ENCODE measurements around the gene THAP4.
"Not testable (repeated sequence)": the region's sequence is repeated elsewhere in the genome, so short reads cannot be mapped to it uniquely, and the experiment has no call there.

The THAP4 gene

DNA sequence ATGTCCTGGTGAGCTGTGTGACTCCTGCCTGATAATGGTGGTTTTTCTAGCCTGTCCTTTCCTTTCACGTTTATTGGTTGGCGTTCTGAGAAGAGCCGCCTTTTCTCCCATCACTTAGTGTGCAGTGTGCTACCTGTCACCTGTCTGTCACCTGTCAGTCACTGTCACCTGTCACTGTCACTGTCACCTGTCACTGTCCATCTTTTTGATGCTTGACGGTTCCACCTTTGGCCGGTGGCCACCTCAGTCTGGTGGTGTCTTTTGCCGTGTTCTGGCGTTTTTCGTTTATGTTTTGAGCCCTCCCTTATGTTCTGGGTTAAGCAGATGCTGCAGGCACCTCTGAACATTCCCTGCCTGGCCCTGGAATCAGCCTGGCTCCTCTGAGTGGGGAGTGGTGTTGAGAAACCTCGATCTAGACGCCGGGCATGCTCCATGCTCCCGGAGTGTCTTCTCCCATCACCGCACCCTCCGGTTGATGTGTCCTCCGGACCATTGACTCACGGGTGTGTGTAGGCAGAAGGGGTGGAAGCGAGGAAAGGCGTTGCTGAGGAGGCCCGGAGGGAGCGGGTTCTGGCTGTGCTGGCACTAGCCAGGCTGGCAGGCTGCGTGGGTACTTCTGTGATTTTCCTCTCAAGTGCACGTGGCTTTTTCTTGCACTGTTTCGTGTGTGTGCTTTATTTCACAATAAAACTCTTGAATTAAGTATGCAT lies 28.9 kb upstream of the THAP4 start:
- DNase-seq, result no peak

DNA sequence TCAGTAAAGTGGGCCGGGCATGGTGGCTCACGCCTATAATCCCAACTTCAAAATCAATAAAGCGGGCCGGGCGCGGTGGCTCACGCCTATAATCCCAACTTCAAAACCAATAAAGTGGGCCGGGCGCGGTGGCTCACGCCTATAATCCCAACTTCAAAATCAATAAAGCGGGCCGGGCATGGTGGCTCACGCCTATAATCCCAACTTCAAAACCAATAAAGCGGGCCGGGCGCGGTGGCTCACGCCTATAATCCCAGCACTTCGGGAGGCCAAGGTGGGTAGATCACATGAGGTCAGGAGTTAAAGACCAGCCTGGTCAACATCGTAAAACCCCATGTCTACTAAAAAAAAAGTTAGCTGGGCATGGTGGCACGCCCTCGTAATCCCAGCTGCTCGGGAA lies 25.8 kb upstream of the THAP4 start:
- not testable (repeated sequence) for DNase-seq

DNA sequence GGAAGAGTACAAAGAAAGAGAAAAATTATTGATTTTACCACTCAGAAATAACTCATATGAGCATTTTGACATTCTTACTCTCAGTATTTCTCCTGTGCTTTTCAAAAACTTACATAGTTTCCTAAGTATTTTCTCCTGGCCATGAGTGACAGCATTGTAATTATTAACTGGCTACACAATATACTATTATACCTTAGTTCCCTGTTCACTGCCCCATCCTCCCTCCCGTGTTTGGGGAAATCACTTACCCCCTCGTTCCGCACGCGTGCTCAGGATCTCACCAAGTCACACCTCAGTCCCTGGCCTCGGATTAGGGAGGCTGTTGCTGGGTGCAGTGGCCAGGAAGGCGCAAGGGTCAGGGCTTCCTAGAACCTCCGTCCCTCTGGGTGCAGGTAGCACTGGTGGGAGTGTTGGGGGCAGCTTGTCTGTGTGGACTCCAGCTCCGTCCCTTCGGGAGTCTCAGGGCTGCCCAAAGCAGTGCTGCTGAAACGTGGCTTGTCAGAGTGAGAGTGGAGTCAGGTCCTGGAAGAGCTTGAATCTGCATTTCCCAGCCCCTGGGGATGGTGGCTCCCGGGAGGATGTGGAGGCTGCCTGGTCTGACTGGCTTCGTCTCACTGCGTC lies 23.7 kb upstream of the THAP4 start:
- DNase-seq, result no peak

DNA sequence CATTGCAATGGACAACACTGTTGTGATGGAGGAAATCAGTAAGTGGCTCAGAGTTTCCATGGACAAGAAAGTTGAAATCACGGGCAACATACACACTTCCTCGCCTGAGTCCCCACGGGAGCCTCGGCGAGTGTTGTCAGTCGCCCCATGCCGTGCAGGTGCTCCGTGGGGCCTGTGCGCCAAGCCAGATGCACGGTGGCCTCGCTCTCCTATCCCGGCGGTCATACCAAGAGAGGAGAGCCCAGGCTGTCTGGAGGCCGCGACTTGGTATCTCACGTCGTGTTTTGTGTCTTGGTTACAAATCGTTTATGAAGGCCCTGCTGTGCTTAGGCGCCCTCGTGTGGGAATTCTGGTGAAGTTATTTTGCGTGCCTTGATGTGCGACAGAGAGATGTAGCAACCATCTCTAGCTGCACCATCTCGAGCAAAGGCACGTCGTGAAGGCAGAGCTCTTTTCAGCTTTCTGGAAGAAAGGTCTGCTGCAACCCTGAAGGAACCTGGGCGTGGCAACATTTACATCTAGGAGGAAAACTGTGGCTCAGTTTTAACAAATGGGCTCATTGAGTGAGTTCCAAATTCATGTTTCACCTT lies 22.3 kb upstream of the THAP4 start:
- peak; percentile 37 for DNase-seq

DNA sequence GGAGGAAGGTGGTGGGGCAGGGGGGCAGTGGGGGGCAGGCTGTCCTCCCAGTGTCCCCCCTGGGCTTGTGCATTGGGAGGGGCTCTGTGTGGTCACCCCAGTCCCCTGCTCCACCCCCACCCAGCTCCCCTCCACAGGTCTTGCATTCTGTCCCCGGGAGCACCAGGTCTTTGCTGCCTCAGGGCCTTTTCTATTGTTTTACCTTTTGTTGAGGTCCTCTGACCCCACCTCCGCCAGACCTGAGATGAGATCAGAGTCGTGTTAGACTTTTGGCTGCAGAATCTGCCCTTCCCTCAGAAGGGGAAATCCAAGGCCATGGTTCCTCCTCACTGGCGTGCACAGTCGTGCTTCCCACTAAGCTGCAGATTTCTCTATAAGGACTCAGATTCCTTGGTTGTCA lies 21.3 kb upstream of the THAP4 start:
- no peak for DNase-seq

DNA sequence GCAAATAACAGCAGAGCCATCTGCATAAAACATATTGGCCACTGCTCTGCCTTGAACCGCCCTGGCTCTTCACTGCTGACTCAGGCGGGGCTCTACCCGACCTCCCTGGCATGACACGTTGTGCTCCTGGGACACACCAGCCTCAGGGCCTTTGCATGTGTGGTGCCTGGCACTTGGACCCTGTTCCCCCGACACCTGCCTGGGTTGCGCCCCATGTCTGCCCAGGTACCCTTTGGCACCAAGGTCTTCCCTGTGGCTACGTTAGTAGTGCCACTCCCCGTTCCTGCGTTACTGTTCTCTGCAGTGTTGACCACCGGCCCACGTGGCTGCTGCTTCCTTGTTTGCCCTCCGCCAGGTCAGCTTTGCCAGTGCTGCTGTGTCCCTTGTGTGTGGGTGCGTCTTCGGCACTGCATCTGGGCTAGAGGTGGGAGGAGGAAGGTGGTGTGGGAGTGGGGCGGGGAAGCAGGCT lies 20.9 kb upstream of the THAP4 start:
- DNase-seq, result no peak

DNA sequence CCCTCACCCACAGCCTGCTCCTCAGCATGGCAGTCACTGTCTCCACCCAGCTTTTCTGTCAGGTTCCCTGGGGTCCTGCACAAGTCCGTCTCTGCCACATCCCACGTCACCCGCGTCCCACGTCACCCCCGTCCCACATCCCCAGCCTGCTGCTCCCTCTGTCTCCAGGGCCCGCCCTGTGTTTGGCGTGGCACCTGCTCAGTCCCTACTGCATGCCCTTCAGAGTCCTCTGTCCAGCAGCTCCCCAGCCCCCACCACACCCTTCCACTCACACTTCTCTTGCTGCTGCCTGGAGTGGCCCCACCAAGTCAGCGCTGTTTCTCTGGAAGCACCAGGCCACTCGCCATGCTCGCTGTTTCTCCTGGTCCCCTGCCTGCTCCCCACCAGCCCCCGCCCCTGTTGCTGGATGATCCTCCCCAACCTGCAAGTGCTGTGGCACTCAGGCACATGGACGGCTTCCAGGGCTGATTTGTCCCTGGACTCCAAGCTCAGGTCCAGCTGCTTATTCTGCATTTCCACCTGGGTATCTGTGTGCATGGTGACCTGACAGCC lies 19.3 kb upstream of the THAP4 start:
- no peak for DNase-seq

DNA sequence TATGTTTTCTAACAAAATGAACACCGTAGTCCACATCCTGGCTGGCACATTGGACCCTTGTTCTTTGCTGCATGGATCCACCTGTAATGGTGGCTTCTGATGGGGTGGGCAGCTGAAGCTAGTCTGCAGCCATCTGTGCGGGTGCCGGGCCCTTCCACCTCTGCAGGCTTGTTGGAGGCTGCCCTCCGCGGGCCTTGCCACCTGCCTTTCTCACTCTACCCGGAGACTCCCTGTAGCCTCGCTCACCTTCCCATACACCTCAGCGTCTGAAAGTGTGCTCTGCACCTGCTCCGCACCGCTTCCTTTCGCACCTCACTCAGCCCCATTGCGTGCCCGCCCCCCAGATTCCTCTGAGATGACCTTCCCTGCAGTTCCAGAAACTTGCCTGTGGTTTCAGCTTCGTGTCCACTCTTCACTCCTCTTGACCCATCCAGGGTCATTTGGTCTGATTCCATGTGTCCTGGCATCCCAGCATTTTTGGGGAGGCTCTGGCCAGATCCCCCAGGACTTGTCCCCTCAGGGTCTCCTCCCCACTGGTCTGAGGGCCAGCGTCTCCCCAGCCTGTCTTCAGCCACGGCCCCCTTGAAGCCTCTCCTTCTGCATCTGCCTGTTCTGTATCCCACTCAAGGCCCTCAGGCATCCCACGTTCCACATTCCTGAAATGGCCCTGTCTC lies 18.7 kb upstream of the THAP4 start:
- no peak for DNase-seq

DNA sequence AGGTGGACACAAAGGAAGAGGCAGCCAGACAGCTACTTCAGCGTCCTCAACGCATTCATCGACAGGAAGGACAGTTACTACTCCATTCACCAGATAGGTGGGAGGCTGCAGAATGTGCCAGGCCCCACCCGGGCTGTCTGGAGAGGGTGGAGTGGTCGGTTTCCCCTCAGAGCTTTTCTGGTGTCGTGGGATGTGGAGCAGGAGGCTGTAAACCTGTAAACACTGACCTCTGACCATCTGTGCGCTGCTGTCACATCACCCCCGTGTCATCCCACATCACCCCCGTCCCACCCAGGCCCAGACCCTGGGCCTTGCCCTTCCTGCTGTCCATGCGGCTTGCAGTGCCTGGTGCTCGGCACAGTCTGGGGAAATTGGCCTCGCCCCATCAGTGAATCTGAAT lies 17.6 kb upstream of the THAP4 start:
- DNase-seq, result no peak

DNA sequence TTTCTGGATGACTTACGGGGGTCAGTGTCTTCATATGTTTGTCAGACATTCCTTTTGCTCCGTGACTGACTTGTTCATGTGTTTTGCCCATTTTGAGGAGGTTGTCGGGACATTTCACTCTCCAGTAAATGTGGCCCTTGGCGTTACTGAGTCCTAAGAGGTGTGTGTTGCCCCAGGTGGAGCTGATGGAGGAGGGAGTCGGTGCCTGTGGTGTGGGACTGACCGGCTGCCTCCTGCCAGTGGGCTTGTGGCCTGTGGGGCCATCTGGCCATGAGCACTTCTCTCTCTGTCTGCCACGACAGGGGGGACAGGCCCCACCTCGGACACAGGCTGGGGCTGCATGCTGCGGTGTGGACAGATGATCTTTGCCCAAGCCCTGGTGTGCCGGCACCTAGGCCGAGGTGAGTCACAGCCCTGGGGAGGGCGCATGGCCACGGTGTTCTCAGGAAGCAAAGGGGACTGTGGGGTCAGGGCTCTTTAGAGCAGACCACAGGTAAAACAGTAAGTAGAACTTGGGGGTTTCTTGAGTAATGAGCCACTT lies 16.3 kb upstream of the THAP4 start:
- no peak for DNase-seq

DNA sequence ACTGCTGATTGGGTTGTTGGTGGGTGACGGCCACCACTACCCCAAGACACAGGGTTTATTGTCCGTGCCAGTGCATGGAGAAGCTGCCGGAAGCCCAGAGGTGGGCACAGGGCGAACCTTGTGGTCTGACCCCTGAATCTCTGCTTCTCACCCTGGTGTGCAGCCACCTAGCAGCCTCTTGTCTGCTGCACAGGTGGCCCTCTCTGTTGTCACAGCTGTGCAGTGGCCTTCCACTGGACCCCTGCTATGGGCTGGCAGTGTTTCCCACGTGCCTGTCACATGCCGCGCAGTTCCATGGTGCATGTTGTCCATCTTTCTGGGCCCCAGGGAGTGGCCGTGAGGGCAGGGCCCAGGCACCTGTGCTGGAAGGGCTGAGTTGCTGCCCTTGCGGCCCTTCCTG lies 15.8 kb upstream of the THAP4 start:
- DNase-seq, result no peak

DNA sequence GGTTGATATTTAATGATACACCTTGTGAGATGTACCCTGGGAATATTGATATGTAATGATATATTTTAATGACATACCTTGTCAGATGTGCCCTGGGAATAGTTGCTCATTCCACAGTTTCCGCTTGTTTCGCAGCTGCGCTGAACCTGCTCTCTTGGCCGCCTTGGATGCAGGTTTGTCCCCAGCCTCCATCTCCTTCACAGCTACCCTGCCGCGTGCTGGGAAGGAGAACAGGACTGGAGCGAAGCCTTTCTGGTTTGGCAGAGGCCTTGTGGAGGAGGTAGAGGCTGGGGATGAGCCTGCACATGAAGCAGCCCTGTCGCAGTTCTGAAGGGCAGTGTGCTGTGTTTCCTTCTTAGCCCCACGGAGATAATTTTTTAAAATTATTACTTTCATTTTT lies 15.2 kb upstream of the THAP4 start:
- DNase-seq, result no peak

DNA sequence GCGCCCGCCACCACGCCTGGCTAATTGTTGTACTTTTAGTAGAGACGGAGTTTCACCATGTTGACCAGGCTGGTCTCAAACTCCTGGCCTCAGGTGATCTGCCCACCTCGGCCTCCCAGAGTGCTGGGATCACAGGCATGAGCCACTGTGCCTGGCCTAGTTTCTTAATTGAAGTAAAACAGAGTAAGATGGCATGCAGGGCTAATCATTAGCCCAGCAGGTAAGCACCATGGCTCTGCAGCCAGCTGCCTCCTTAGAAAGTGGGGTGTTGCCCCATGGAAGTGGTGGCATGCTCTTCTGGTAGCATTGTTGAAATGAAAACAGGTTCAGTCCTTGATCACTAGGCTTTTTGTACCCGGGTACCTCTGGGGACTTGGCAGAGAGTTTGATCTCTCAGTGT lies 13.0 kb upstream of the THAP4 start:
- no peak for DNase-seq

DNA sequence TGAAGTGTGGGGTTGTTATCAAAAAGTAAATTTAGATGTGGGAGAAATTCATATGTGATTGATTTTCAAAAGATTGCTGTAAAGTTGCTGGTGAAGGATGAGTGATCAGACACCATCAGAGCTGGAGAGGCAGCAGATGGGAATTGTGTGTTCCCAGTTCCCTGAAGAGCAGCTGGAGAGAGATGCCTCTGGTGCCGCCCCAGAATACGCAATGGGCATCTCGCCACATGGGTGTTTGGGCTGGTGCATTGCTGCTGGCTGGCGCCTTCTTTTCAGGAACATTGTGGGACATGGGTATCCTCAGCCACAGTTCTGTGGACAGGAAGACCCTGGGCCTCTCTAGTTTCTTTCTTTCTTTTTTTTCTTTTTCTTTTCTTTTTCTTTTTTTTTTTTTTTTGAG lies 12.4 kb upstream of the THAP4 start:
- DNase-seq, result no peak

DNA sequence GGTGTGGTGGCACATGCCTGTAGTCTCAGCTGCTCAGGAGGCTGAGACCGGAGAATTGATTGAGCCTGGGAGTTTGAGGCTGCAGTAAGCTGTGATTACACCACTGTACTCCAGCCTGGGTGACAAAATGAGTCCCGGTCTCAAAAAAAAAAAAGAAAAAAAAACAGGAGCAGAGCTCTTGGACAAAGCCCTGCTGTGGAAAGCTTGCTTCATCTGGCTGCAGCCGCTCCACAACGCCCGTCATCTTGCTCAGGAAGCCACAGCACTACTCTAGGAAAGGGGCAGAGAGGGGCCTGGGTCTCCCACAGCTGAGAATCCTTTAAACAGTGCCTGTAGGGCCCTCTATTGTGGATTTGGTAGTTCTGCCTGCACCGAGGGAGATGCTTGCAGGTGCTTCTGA lies 11.5 kb upstream of the THAP4 start:
- no peak for DNase-seq

DNA sequence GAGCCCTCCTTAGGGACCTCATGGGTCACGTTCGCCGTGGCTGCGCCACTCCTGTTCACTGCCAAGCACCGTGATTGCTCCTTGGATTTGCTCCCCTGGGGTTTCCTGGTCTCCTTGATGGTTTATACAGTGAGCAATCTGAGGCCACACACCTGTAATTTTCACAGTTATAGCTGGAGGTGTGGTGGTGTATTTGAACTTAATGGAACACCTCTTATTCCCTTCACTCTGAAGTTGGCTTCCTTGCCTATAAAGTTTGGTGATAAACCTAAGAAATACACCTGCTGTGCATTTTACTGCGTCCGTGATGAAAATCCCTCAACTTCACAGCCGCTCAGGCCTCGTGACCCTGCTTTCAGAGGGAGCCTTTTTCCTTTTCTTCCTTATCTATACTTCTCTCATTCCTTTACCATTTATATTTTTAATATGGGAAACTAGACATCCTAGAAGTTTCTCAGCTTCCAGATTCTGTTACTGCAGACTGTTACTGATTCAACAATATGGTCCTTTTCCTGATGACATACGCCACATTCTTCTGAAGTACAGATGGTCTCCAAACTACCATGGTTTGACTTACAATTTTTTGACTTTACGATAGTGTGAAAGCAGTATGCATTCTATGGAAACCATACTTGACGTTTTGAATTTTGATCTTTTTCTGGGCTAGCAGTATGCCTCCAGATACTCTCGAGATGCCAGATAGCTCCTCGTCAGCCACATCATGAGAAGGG lies 9.1 kb upstream of the THAP4 start:
- DNase-seq, result no peak

DNA sequence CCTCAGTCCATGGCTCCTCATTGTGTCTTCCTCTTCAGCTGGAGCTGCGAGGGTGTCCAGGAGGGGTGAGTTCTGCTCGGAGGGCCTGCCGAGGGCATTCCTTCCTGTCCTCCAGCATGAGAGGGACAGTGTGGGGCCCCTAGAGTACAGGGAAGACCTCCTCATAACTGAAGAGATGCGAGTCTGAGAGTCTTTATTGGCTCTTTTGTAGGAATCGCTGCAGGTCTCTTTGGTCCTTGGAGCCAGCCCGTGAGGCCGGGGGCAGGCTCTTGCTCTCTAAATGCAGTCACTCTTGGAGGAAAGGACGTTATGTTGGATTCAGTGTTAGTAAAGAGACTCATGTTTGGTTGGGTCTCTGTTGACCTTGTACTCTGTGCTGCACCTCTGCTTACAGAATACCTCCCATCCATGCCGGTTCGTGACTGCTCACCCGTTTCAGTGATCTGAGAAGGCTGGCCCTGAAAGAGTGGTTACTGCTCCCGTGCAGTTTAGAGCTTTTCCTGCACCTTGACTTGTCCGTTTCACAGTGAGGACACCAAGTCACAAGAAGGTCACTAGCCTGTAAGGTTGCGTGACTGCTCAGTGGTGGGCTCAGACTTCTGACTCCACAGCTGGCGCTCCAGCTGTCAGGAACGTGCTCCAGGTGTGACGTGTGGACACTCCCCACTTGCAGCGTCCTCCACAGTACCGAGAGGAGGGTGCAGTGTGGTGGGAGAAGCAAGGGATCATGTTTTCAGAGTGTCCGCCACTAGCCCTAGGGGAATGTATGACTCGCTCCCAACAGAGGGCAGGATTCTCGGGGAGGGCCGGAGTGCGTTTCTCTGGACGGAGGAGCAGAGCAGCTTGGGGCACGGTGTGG lies 8.3 kb upstream of the THAP4 start:
- no peak for DNase-seq

DNA sequence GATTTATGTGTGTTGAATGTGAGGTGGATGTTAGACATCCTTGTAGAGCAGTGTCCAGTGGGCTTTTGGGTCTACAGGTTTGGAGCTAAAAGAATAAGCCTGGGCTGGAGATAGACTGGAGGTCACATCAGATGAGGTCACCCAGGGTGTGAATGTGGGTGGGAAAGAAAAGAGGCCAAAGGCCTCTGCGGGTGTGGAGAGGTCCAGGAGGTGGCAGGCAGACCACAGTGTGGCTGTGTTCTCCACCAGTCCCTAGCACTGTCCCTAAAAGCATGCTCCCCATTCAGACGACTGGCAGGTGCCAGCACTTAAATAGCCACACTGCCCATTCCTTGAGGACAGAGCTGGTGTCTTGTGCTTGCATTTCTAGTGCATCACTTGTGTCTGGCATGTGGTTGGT lies 4.7 kb upstream of the THAP4 start:
- DNase-seq, result no peak

DNA sequence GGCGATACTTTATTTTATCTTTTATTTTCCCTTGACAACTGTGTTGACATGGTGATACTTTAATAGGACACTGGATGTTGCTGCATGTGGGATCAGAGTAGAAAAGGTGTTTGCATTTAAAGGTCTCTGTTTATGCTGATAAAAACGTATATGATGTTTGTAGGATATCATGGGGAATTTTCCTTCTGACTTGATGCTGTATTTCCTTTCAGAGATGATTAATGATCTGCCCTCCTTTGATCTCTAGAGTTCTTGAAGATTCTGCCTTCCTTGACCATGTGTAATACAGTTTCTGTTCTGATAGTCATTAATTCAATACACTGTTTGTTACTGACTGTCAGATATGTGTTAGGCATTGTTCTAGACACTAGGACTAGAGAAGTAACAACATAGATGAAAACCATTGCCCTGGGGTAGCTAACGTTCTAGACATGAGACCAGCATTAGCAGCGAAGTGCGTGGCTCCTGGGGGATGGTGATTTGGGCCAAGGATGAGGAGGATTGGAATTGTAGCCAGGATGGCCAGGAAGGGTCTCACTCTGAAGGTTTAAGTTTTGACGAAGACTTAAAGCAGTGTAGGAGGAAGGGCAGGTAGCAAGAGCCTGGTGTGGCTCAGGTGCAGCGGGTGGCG lies 3.3 kb upstream of the THAP4 start:
- DNase-seq, result no peak

DNA sequence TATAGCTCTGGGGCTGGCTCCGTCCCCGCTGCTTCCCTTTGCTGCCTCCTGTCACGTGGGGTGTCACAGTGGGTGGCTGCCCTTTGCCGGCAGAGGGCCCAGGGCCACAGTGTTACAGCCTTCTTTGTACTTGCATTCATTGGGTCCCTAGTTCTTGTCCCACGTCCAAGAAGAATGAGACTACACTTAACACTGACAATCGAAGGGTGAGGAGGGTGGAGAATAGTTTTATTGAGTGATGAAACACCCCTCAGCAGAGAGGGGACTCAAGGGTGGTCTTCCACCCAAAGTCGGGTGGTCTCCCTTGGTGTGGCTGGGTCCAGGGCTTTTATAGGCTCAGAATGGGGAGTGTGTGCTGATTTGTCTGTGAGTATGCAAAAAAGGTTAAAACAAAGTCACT lies 2.4 kb upstream of the THAP4 start:
- DNase-seq, result no peak

DNA sequence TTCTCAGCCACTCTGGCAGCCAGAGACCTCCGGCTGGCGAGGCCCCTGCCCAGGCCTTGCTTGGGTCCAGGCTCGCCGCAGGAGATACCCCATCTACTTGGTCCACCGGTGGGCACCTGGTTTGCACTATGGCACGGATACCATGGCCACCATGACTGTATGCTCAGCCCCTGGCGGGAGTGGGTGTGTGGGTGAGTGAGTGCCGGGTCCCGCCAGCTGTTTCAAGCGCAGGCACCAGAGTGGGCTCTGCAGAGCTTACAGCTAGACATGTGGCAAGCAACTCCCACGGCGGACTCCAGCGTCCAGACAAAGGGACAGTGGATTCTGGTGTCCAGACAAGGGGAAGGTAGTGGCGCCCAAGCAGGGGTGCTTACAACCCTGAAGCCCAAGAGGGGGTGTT lies 2.0 kb upstream of the THAP4 start:
- DNase-seq, result no peak

Measured in kidney glomerular epithelial cell (primary cell).